Neural progenitor cell (in vitro differentiated cells): ENCODE results near the gene ADAMTSL1. TPM values are rescaled to one million over a fixed set of nuclear protein-coding genes. Genes with fewer than 3 reads are reported as not detected.
A peak's percentile ranks its signal among the peaks of the same experiment; 100 is the strongest.

Experiments used
- DNase-seq: peaks from one replicate; pipeline ENCODE4 v3.0.0-alpha.2; 2016; ENCODE audit warnings: low spot score
- H2AFZ ChIP-seq: fragments of 200-600 bp; sonication (generic); replicated peaks from 2 replicates; pipeline ENCODE4 v1.6.1; 2016; ENCODE audit warnings: antibody characterized with exemption
- H3F3A ChIP-seq: fragments of 200-600 bp; sonication (generic); 2 replicates; pipeline ENCODE4 v1.6.1; 2016; ENCODE audit warnings: antibody characterized with exemption, low read depth
- H3K27ac ChIP-seq: fragments of 200-600 bp; sonication (generic); 2 replicates; pipeline ENCODE4 v1.5.1; 2016; ENCODE audit warnings: mild to moderate bottlenecking
- H3K27me3 ChIP-seq: fragments of 200-600 bp; sonication (generic); 2 replicates; pipeline ENCODE4 v1.6.1; 2016; ENCODE audit warnings: mild to moderate bottlenecking, moderate library complexity
- H3K36me3 ChIP-seq: fragments of 200-600 bp; sonication (generic); 2 replicates; pipeline ENCODE4 v1.5.1; 2016
- H3K4me1 ChIP-seq: fragments of 200-600 bp; sonication (generic); 2 replicates; pipeline ENCODE4 v1.6.1; 2016; ENCODE audit warnings: mixed run types
- H3K4me2 ChIP-seq: fragments of 200-600 bp; sonication (generic); 2 replicates; pipeline ENCODE4 v1.6.1; 2016
- H3K4me3 ChIP-seq: fragments of 200-600 bp; sonication (generic); 2 replicates; pipeline ENCODE4 v1.5.1; 2016
- H3K79me2 ChIP-seq: fragments of 200-600 bp; sonication (generic); 2 replicates; pipeline ENCODE4 v1.6.1; 2016; ENCODE audit warnings: low read depth
- H3K9ac ChIP-seq: fragments of 200-600 bp; sonication (generic); 2 replicates; pipeline ENCODE4 v1.6.1; 2016
- H3K9me3 ChIP-seq: fragments of 200-600 bp; sonication (generic); 2 replicates; pipeline ENCODE4 v1.5.1; 2016; ENCODE audit warnings: low read depth
- H4K20me1 ChIP-seq: fragments of 200-600 bp; sonication (generic); 2 replicates; pipeline ENCODE4 v1.6.1; 2016; ENCODE audit warnings: low read depth
- H3K27ac Mint-ChIP-seq: 3 replicates; pipeline ENCODE4 v1.8.0; 2021; ENCODE audit warnings: mixed read lengths
- H3K27me3 Mint-ChIP-seq: 2 replicates; pipeline ENCODE4 v1.8.0; 2022; ENCODE audit warnings: low read depth, mild to moderate bottlenecking, inconsistent platforms, moderate library complexity, mixed read lengths; ENCODE audit not compliant: insufficient read depth
- H3K36me3 Mint-ChIP-seq: 3 replicates; pipeline ENCODE4 v1.8.0; 2021; ENCODE audit warnings: mixed read lengths
- H3K4me1 Mint-ChIP-seq: 3 replicates; pipeline ENCODE4 v1.8.0; 2021; ENCODE audit warnings: mixed read lengths
- H3K4me3 Mint-ChIP-seq: 3 replicates; pipeline ENCODE4 v1.8.0; 2021; ENCODE audit warnings: mild to moderate bottlenecking, moderate library complexity, mixed read lengths
- H3K9me3 Mint-ChIP-seq: 3 replicates; pipeline ENCODE4 v1.8.0; 2020; ENCODE audit warnings: mixed read lengths
- EZH2 ChIP-seq: fragments of 200-600 bp; sonication (generic); IDR thresholded peaks from 2 replicates; pipeline ENCODE4 v1.6.1; 2017; ENCODE audit warnings: antibody characterized with exemption, mild to moderate bottlenecking, moderate library complexity
- EZH2phosphoT487 ChIP-seq: fragments of 200-600 bp; sonication (generic); IDR thresholded peaks from 2 replicates; pipeline ENCODE4 v1.6.1; 2017; ENCODE audit warnings: antibody characterized with exemption
- total RNA-seq: library from RNA; depleted of rRNA; stranded (reverse); fragments of >200 nt; gene quantifications from 2 replicates; pipeline ENCODE4 v1.2.3, GENCODE V29; 2015; ENCODE audit warnings: low replicate concordance
- TF ChIP-seq, protein P1 (sequence below): fragments of 200-600 bp; sonication (generic); IDR thresholded peaks from 2 replicates; pipeline ENCODE4 v1.5.1; 2017; ENCODE audit warnings: antibody characterized with exemption, mild to moderate bottlenecking

Gene ADAMTSL1
- total RNA-seq, 1 donor from 2014 or later = 0.73 TPM

DNA sequence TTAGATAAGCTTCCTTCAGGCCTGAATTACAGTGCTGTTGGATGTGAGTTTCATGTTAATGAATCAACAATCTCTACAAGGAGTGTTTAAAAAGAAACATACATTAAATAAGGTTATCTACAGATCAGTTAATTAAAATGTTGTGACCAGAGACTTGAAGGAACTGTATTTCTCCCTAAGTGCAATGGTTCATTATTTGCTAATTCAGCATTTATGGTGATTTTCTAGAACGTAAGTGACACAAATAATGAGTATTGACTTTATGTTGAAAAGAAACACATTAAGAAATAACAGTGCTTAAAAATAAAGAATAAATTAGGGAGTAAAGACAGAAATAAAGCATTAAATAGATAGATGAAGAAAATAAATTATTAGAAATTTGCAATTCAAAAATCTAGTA, 74.5 kb downstream of the ADAMTSL1 start:
- Mint-ChIP-seq H3K27ac (no peak overlapping the region), H3K4me1 (no peaks in the 10 kb centered on the region), H3K9me3 (no peaks in the 10 kb centered on the region), H3K27me3 (no peaks in the 10 kb centered on the region), H3K36me3 (no peaks in the 10 kb centered on the region), H3K4me3 (no peak overlapping the region)
- H3F3A ChIP-seq = no peaks in the 10 kb centered on the region
- H3K9me3 ChIP-seq = no peaks in the 10 kb centered on the region
- H3K27me3 ChIP-seq = no peaks in the 10 kb centered on the region
- DNase-seq = no peak
- no peak overlapping the region for H3K9ac ChIP-seq
- TF ChIP-seq EZH2 (no peak), EZH2phosphoT487 (no peak)
- TF ChIP-seq, protein P1, sequence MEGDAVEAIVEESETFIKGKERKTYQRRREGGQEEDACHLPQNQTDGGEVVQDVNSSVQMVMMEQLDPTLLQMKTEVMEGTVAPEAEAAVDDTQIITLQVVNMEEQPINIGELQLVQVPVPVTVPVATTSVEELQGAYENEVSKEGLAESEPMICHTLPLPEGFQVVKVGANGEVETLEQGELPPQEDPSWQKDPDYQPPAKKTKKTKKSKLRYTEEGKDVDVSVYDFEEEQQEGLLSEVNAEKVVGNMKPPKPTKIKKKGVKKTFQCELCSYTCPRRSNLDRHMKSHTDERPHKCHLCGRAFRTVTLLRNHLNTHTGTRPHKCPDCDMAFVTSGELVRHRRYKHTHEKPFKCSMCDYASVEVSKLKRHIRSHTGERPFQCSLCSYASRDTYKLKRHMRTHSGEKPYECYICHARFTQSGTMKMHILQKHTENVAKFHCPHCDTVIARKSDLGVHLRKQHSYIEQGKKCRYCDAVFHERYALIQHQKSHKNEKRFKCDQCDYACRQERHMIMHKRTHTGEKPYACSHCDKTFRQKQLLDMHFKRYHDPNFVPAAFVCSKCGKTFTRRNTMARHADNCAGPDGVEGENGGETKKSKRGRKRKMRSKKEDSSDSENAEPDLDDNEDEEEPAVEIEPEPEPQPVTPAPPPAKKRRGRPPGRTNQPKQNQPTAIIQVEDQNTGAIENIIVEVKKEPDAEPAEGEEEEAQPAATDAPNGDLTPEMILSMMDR = no peak
- H4K20me1 ChIP-seq = no peaks in the 10 kb centered on the region
- H3K4me1 ChIP-seq = no peaks in the 10 kb centered on the region
- H3K27ac ChIP-seq = no peak overlapping the region
- H3K36me3 ChIP-seq = no peaks in the 10 kb centered on the region
- H3K79me2 ChIP-seq = no peaks in the 10 kb centered on the region
- H2AFZ ChIP-seq = peak overlapping the region; percentile 57
- H3K4me2 ChIP-seq = no peak overlapping the region
- H3K4me3 ChIP-seq = no peak overlapping the region

DNA sequence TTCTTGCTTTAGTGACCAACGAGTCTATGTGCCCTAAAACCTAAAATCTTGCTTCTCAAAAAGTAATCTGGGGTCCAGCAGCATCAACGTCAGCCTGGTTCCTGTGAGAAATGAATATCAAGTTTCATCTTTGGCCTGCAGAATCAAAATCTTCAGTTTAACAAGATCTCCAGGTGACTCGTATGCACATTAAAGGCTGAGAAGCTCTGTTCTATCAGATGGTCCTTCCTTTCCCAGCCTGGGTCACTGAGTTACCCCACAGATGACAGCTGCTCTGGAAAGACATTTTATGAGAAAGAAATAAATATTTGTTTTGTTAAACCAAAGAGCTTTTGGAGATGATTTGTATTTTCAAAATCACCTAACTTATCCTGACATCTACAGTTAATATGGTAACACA, 75.8 kb downstream of the ADAMTSL1 start:
- Mint-ChIP-seq H3K4me1 (no peaks in the 10 kb centered on the region), H3K9me3 (no peaks in the 10 kb centered on the region), H3K27me3 (no peaks in the 10 kb centered on the region), H3K4me3 (no peak overlapping the region), H3K27ac (no peak overlapping the region), H3K36me3 (no peaks in the 10 kb centered on the region)
- no peak overlapping the region for H2AFZ ChIP-seq
- no peak for TF ChIP-seq EZH2phosphoT487
- TF ChIP-seq, protein P1 = no peak
- TF ChIP-seq EZH2 = no peak
- H3K4me2 ChIP-seq = no peak overlapping the region
- no peaks in the 10 kb centered on the region for H3K4me1 ChIP-seq
- DNase-seq = no peak
- H3K36me3 ChIP-seq = no peaks in the 10 kb centered on the region
- no peak overlapping the region for H3K27ac ChIP-seq
- H3K9ac ChIP-seq = no peak overlapping the region
- no peak overlapping the region for H3K4me3 ChIP-seq
- no peaks in the 10 kb centered on the region for H3K79me2 ChIP-seq
- H3K27me3 ChIP-seq = no peaks in the 10 kb centered on the region
- H3F3A ChIP-seq = no peaks in the 10 kb centered on the region
- H4K20me1 ChIP-seq = no peaks in the 10 kb centered on the region
- peaks cover 4% of the 10 kb centered on the region for H3K9me3 ChIP-seq

DNA sequence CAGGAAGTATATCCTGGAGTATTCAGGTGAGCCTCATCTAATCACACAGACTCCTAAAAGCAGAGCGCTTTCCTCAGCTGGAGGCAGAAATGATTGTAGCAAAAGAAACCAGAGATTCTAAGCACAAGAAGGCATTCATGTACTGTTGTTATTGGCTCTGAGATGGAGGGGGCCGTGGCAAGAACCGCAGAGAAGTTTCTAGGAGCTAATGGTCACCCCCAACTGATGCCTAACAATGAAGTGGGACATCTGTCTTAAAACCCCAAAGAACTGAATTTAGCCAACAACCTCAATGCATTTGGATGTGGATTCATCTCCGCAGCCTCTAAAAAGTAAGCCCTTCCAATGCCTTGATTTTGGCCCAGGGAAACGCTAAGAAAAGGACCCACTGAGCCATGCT, 76.3 kb downstream of the ADAMTSL1 start:
- Mint-ChIP-seq H3K27me3 (no peaks in the 10 kb centered on the region), H3K4me3 (no peak overlapping the region), H3K4me1 (no peaks in the 10 kb centered on the region), H3K9me3 (no peaks in the 10 kb centered on the region), H3K27ac (no peak overlapping the region), H3K36me3 (no peaks in the 10 kb centered on the region)
- Histone ChIP-seq H3F3A (no peaks in the 10 kb centered on the region), H3K9me3 (peaks cover 4% of the 10 kb centered on the region), H3K27me3 (no peaks in the 10 kb centered on the region), H3K4me1 (no peaks in the 10 kb centered on the region), H2AFZ (peak overlapping the region; percentile 68), H3K27ac (no peak overlapping the region), H3K9ac (no peak overlapping the region), H4K20me1 (no peaks in the 10 kb centered on the region), H3K36me3 (no peaks in the 10 kb centered on the region), H3K4me2 (no peak overlapping the region), H3K79me2 (no peaks in the 10 kb centered on the region), H3K4me3 (no peak overlapping the region)
- TF ChIP-seq EZH2 (no peak), EZH2phosphoT487 (no peak)
- TF ChIP-seq, protein P1 = no peak
- no peak for DNase-seq
